ENCODE measurements around the gene TMEM201.

DNA sequence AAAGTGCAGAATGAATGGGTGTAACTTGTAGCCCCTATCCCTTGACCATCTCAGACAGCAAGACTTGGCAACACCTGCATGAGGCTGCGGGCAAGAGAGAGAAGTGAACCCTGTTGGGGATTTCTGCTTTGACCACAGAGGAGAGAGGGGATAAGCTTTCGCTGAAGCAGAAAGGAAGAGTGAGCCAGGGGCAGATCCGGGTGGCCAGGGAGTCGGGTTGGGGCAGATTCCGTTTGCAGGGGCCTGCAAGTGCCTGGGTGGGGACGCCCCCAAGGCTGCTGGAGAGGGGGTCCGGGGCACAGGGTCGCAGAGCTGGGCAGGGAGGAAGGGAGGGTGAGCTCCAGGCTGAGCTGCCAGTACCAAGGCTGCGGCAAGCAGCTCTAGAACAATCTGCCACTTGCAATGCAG lies 37.5 kb downstream of the TMEM201 start:
- TF ChIP-seq, protein P1, sequence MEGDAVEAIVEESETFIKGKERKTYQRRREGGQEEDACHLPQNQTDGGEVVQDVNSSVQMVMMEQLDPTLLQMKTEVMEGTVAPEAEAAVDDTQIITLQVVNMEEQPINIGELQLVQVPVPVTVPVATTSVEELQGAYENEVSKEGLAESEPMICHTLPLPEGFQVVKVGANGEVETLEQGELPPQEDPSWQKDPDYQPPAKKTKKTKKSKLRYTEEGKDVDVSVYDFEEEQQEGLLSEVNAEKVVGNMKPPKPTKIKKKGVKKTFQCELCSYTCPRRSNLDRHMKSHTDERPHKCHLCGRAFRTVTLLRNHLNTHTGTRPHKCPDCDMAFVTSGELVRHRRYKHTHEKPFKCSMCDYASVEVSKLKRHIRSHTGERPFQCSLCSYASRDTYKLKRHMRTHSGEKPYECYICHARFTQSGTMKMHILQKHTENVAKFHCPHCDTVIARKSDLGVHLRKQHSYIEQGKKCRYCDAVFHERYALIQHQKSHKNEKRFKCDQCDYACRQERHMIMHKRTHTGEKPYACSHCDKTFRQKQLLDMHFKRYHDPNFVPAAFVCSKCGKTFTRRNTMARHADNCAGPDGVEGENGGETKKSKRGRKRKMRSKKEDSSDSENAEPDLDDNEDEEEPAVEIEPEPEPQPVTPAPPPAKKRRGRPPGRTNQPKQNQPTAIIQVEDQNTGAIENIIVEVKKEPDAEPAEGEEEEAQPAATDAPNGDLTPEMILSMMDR (conservative IDR thresholded peaks at IDR 0.05; ENCODE audit: low read length) = no peak
- no peak for TF ChIP-seq EZH2phosphoT487 (IDR thresholded peaks at IDR 0.05; ENCODE audit: borderline replicate concordance, low read depth, low read length)

Data from OCI-LY7 (cell line).